GM23248 (cell line): ENCODE results near the gene MYCBP2.
"Not testable (repeated sequence)": the region's sequence is repeated elsewhere in the genome, so short reads cannot be mapped to it uniquely, and the experiment has no call there.

Experiments used
- EZH2 ChIP-seq: fragments of 200-600 bp; sonication (generic); IDR thresholded peaks from 2 replicates; pipeline ENCODE4 v1.6.1; 2018; ENCODE audit warnings: antibody characterized with exemption, mild to moderate bottlenecking; ENCODE audit not compliant: insufficient read depth, poor library complexity, severe bottlenecking
- EZH2phosphoT487 ChIP-seq: fragments of 200-600 bp; sonication (generic); IDR thresholded peaks from 2 replicates; pipeline ENCODE4 v1.6.1; 2018; ENCODE audit warnings: antibody characterized with exemption, moderate library complexity, mild to moderate bottlenecking, low read depth; ENCODE audit not compliant: insufficient read depth

- not testable (repeated sequence) for TF ChIP-seq EZH2, EZH2phosphoT487
These were observed 20.5 kb upstream of the MYCBP2 start for GRCh38 chr13:77347351-77347750.
